ENCODE measurements around the gene UBR1.

Gene UBR1

GRCh38 chr15:42932833-42933515 is 172.9 kb downstream of the UBR1 start:
- Histone ChIP-seq H3K4me3 (replicated peaks; ENCODE audit: insufficient read depth, low read length) (no peak overlapping the region), H3K27ac (replicated peaks) (no peak overlapping the region), H3K27me3 (ENCODE audit: insufficient read depth, poor library complexity, severe bottlenecking) (no peaks in the 10 kb centered on the region)
- no peak for TF ChIP-seq GABPA (IDR thresholded peaks at IDR 0.05; ENCODE audit: low read depth)
- no peak for DNase-seq (ENCODE audit: low read depth in 1 of 2, low spot score in 1 of 2)

- Histone ChIP-seq H3K4me3 (replicated peaks; ENCODE audit: insufficient read depth, low read length) (no peak overlapping the region), H3K27ac (replicated peaks) (no peak overlapping the region), H3K27me3 (ENCODE audit: insufficient read depth, poor library complexity, severe bottlenecking) (no peaks in the 10 kb centered on the region)
- no peak for TF ChIP-seq GABPA (IDR thresholded peaks at IDR 0.05; ENCODE audit: low read depth)
- no peak for TF ChIP-seq SPI1 (IDR thresholded peaks at IDR 0.05; ENCODE audit: borderline replicate concordance, low read depth)
- no peak for TF ChIP-seq REST (IDR thresholded peaks at IDR 0.05; ENCODE audit: insufficient replicate concordance, low read depth)
- no peak for TF ChIP-seq CTCF (IDR thresholded peaks at IDR 0.05; ENCODE audit: insufficient read depth, low read length)
- TF ChIP-seq POLR2AphosphoS5 (IDR thresholded peaks at IDR 0.05; ENCODE audit: low read depth), result no peak
- no peak for DNase-seq (ENCODE audit: low read depth in 1 of 2, low spot score in 1 of 2)
Measured at GRCh38 chr15:42931702-42932486, 173.9 kb downstream of the UBR1 start.

- Histone ChIP-seq H3K27ac (replicated peaks) (no peak overlapping the region), H3K4me3 (replicated peaks; ENCODE audit: insufficient read depth, low read length) (no peak overlapping the region), H3K27me3 (ENCODE audit: insufficient read depth, poor library complexity, severe bottlenecking) (no peaks in the 10 kb centered on the region)
- no peak for DNase-seq (ENCODE audit: low read depth in 1 of 2, low spot score in 1 of 2)
- no peak for TF ChIP-seq CTCF (IDR thresholded peaks at IDR 0.05; ENCODE audit: insufficient read depth, low read length)
- TF ChIP-seq POLR2AphosphoS5 (IDR thresholded peaks at IDR 0.05; ENCODE audit: low read depth), result no peak
- no peak for TF ChIP-seq SPI1 (IDR thresholded peaks at IDR 0.05; ENCODE audit: borderline replicate concordance, low read depth)
- no peak for TF ChIP-seq GABPA (IDR thresholded peaks at IDR 0.05; ENCODE audit: low read depth)
- no peak for TF ChIP-seq REST (IDR thresholded peaks at IDR 0.05; ENCODE audit: insufficient replicate concordance, low read depth)
Measured at GRCh38 chr15:42929306-42929848, 176.5 kb downstream of the UBR1 start.

- H3K27ac ChIP-seq (replicated peaks), result no peak overlapping the region
- no peak for TF ChIP-seq CTCF (IDR thresholded peaks at IDR 0.05; ENCODE audit: insufficient read depth, low read length)
- peak in 1 of 2 experiments; percentile 7 for DNase-seq (ENCODE audit: low read depth in 1 of 2, low spot score in 1 of 2)
- H3K27me3 ChIP-seq (ENCODE audit: insufficient read depth, poor library complexity, severe bottlenecking), result no peaks in the 10 kb centered on the region
- peak overlapping the region; percentile 93 for H3K4me3 ChIP-seq (replicated peaks; ENCODE audit: insufficient read depth, low read length)
Measured at GRCh38 chr15:42921342-42921731, 184.5 kb downstream of the UBR1 start.
